Fibroblast of the aortic adventitia (primary cell): ENCODE results near the gene PRSS38. TPM values are rescaled to one million over a fixed set of nuclear protein-coding genes. Genes with fewer than 3 reads are reported as not detected.
A peak's percentile ranks its signal among the peaks of the same experiment; 100 is the strongest.

Experiments used
- DNase-seq: peaks from one replicate; pipeline ENCODE4 v3.0.0-alpha.2; 2010; ENCODE audit warnings: low read depth
- H3K4me3 ChIP-seq: 2 replicates; pipeline ENCODE4 v1.5.1; 2011; ENCODE audit warnings: low read depth, mild to moderate bottlenecking, control low read depth, low read length, moderate library complexity
- CTCF ChIP-seq: IDR thresholded peaks from 2 replicates; pipeline ENCODE4 v1.5.1; 2011; ENCODE audit warnings: mild to moderate bottlenecking, low read length, control low read depth, inconsistent platforms; ENCODE audit not compliant: insufficient read depth
- total RNA-seq: library from RNA; depleted of rRNA; stranded (reverse); fragments of >200 nt; gene quantifications from 2 replicates; pipeline ENCODE4 v1.2.3, GENCODE V29; 2012; ENCODE audit warnings: low replicate concordance

The PRSS38 gene
- total RNA-seq, 1 donor, result not detected

- TF ChIP-seq CTCF, result peak; percentile 24
- peak overlapping the region; percentile 72 for H3K4me3 ChIP-seq
- DNase-seq, result no peak
Measured at GRCh38 chr1:227789084-227790033, 26.1 kb upstream of the PRSS38 start.

GRCh38 chr1:227790034-227790400, 25.5 kb upstream of the PRSS38 start:
- H3K4me3 ChIP-seq, result no peak overlapping the region
- no peak for DNase-seq
- no peak for TF ChIP-seq CTCF

GRCh38 chr1:227790868-227791267, 24.6 kb upstream of the PRSS38 start:
- no peak for TF ChIP-seq CTCF
- DNase-seq, result no peak
- H3K4me3 ChIP-seq, result no peak overlapping the region

GRCh38 chr1:227791425-227792143, 23.9 kb upstream of the PRSS38 start:
- no peak for TF ChIP-seq CTCF
- no peak for DNase-seq

GRCh38 chr1:227792216-227793078, 23.0 kb upstream of the PRSS38 start:
- H3K4me3 ChIP-seq, result no peak overlapping the region
- no peak for DNase-seq
- TF ChIP-seq CTCF, result peak; percentile 14

More at GRCh38 chr1:227791425-227792143, 23.9 kb upstream of the PRSS38 start:
- H3K4me3 ChIP-seq, result no peak overlapping the region
